Progenitor cell of endocrine pancreas (in vitro differentiated cells): Measurements from ENCODE around the gene MXRA5. TPM values are rescaled to one million over a fixed set of nuclear protein-coding genes. Genes with fewer than 3 reads are reported as not detected.
"Not testable (repeated sequence)": the region's sequence is repeated elsewhere in the genome, so short reads cannot be mapped to it uniquely, and the experiment has no call there.

Experiments used
- DNase-seq: peaks from one replicate; pipeline ENCODE4 v3.0.0; 2021; ENCODE audit warnings: low spot score; ENCODE audit not compliant: unreplicated experiment
- H3K27ac Mint-ChIP-seq: 2 replicates; pipeline ENCODE4 v1.8.0; 2021; ENCODE audit warnings: mild to moderate bottlenecking, moderate library complexity, mixed read lengths
- H3K27me3 Mint-ChIP-seq: 2 replicates; pipeline ENCODE4 v1.8.0; 2021; ENCODE audit warnings: mixed read lengths
- H3K36me3 Mint-ChIP-seq: 2 replicates; pipeline ENCODE4 v1.8.0; 2022; ENCODE audit warnings: mixed read lengths; ENCODE audit not compliant: insufficient read depth
- H3K4me1 Mint-ChIP-seq: 2 replicates; pipeline ENCODE4 v1.8.0; 2021; ENCODE audit warnings: low read depth, mixed read lengths
- H3K4me3 Mint-ChIP-seq: 2 replicates; pipeline ENCODE4 v1.8.0; 2021; ENCODE audit warnings: low read depth, mild to moderate bottlenecking, moderate library complexity, mixed read lengths
- H3K9me3 Mint-ChIP-seq: 2 replicates; pipeline ENCODE4 v1.8.0; 2021; ENCODE audit warnings: low read depth, mixed read lengths
- total RNA-seq: library from RNA; stranded (reverse); gene quantifications from 2 replicates; pipeline ENCODE4 v1.2.1, GENCODE V29; 2021
- TF ChIP-seq, protein P1 (sequence below): fragments of 200-600 bp; sonication (generic); IDR thresholded peaks from one replicate; pipeline ENCODE4 v1.5.0; 2021; ENCODE audit warnings: antibody characterized with exemption, mild to moderate bottlenecking; ENCODE audit not compliant: unreplicated experiment

Gene MXRA5
- total RNA-seq, 1 donor from 2014 or later: 2.0 TPM

GRCh38 chrX:3351276-3351675, 4.8 kb upstream of the MXRA5 start:
- TF ChIP-seq, protein P1, sequence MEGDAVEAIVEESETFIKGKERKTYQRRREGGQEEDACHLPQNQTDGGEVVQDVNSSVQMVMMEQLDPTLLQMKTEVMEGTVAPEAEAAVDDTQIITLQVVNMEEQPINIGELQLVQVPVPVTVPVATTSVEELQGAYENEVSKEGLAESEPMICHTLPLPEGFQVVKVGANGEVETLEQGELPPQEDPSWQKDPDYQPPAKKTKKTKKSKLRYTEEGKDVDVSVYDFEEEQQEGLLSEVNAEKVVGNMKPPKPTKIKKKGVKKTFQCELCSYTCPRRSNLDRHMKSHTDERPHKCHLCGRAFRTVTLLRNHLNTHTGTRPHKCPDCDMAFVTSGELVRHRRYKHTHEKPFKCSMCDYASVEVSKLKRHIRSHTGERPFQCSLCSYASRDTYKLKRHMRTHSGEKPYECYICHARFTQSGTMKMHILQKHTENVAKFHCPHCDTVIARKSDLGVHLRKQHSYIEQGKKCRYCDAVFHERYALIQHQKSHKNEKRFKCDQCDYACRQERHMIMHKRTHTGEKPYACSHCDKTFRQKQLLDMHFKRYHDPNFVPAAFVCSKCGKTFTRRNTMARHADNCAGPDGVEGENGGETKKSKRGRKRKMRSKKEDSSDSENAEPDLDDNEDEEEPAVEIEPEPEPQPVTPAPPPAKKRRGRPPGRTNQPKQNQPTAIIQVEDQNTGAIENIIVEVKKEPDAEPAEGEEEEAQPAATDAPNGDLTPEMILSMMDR: no peak
- Mint-ChIP-seq H3K27me3 (peaks cover 40% of the 10 kb centered on the region), H3K9me3 (peaks cover 6% of the 10 kb centered on the region), H3K36me3 (peaks cover 2% of the 10 kb centered on the region), H3K4me3 (no peak overlapping the region), H3K27ac (no peak overlapping the region), H3K4me1 (no peaks in the 10 kb centered on the region)
- no peak for DNase-seq

- no peak overlapping the region for H3K27ac Mint-ChIP-seq
- no peak for DNase-seq
- peaks cover 3% of the 10 kb centered on the region for H3K4me1 Mint-ChIP-seq
- H3K27me3 Mint-ChIP-seq: peaks cover 68% of the 10 kb centered on the region
- no peak overlapping the region for H3K4me3 Mint-ChIP-seq
- H3K9me3 Mint-ChIP-seq: peaks cover 6% of the 10 kb centered on the region
- TF ChIP-seq, protein P1: no peak
- H3K36me3 Mint-ChIP-seq: peaks cover 2% of the 10 kb centered on the region
Measured at GRCh38 chrX:3348191-3348590, 1.7 kb upstream of the MXRA5 start.

- peak overlapping the region; percentile 66 for H3K4me3 Mint-ChIP-seq
- TF ChIP-seq, protein P1: no peak
- DNase-seq: peak; percentile 46
- no peak overlapping the region for H3K27ac Mint-ChIP-seq
- H3K4me1 Mint-ChIP-seq: peaks cover 3% of the 10 kb centered on the region
- H3K27me3 Mint-ChIP-seq: peaks cover 73% of the 10 kb centered on the region
- H3K36me3 Mint-ChIP-seq: peaks cover 2% of the 10 kb centered on the region
- peaks cover 6% of the 10 kb centered on the region for H3K9me3 Mint-ChIP-seq
Measured at GRCh38 chrX:3345281-3346191, 916 bp downstream of the MXRA5 start.

- H3K4me3 Mint-ChIP-seq: not testable (repeated sequence)
- peak; percentile 31 for DNase-seq
Measured at GRCh38 chrX:3343569-3343968, 2.9 kb downstream of the MXRA5 start.

GRCh38 chrX:3340016-3340415, 6.4 kb downstream of the MXRA5 start:
- H3K36me3 Mint-ChIP-seq: no peaks in the 10 kb centered on the region
- H3K27ac Mint-ChIP-seq: no peak overlapping the region
- peaks cover 30% of the 10 kb centered on the region for H3K27me3 Mint-ChIP-seq
- TF ChIP-seq, protein P1: no peak
- peaks cover 4% of the 10 kb centered on the region for H3K9me3 Mint-ChIP-seq
- no peak overlapping the region for H3K4me3 Mint-ChIP-seq
- no peak for DNase-seq
- H3K4me1 Mint-ChIP-seq: no peaks in the 10 kb centered on the region

More at GRCh38 chrX:3343569-3343968, 2.9 kb downstream of the MXRA5 start:
- not testable (repeated sequence) for H3K27ac Mint-ChIP-seq, H3K4me1 Mint-ChIP-seq, H3K36me3 Mint-ChIP-seq, H3K9me3 Mint-ChIP-seq
- H3K27me3 Mint-ChIP-seq: peaks cover 60% of the 10 kb centered on the region

GRCh38 chrX:3326681-3327080, 19.8 kb downstream of the MXRA5 start:
- H3K27me3 Mint-ChIP-seq: no peaks in the 10 kb centered on the region
- no peak for DNase-seq
- no peak overlapping the region for H3K4me3 Mint-ChIP-seq
- no peak overlapping the region for H3K27ac Mint-ChIP-seq
- H3K4me1 Mint-ChIP-seq: no peaks in the 10 kb centered on the region
- TF ChIP-seq, protein P1: no peak
- H3K36me3 Mint-ChIP-seq: no peaks in the 10 kb centered on the region
- H3K9me3 Mint-ChIP-seq: peaks cover 6% of the 10 kb centered on the region
